WTC11 (cell line): ENCODE measurements around the gene PTPN6. TPM values are rescaled to one million over a fixed set of nuclear protein-coding genes. Genes with fewer than 3 reads are reported as not detected.

ENCODE experiments used
- ATAC-seq: fragments of 200-7000 bp; cut with Tn5 transposase; 2 replicates; pipeline ENCODE4 v1.10.0; 2021; ENCODE audit warnings: mild to moderate bottlenecking, moderate library complexity
- CTCF ChIA-PET: fragments of 300-600 bp; sonication (Branson Sonifier 250); formaldehyde crosslinking; loops from one replicate; lab custom pipeline; 2021; ENCODE audit warnings: antibody characterized with exemption; lab: Charles Lee
- POLR2A ChIA-PET: fragments of 350-600 bp; sonication (Branson Sonifier 250); formaldehyde crosslinking; loops from one replicate; lab custom pipeline; 2021; ENCODE audit warnings: antibody characterized with exemption; lab: Charles Lee
- DNase-seq: peaks from one replicate; pipeline ENCODE4 v3.0.0; 2021; ENCODE audit warnings: low spot score
- H3K27ac Mint-ChIP-seq: 2 replicates; pipeline ENCODE4 v1.8.0; 2021; ENCODE audit warnings: mixed read lengths
- H3K27me3 Mint-ChIP-seq: 2 replicates; pipeline ENCODE4 v1.8.0; 2021; ENCODE audit warnings: low read depth, mild to moderate bottlenecking, moderate library complexity, mixed read lengths
- H3K36me3 Mint-ChIP-seq: 2 replicates; pipeline ENCODE4 v1.8.0; 2021; ENCODE audit warnings: mixed read lengths
- H3K4me1 Mint-ChIP-seq: 2 replicates; pipeline ENCODE4 v1.8.0; 2022; ENCODE audit warnings: mixed read lengths
- H3K4me3 Mint-ChIP-seq: 2 replicates; pipeline ENCODE4 v1.8.0; 2021; ENCODE audit warnings: mild to moderate bottlenecking, moderate library complexity, mixed read lengths
- H3K9me3 Mint-ChIP-seq: 2 replicates; pipeline ENCODE4 v1.8.0; 2021; ENCODE audit warnings: mixed read lengths
- ATF1 ChIP-seq: sonication (generic); formaldehyde crosslinking; IDR thresholded peaks from 2 replicates; pipeline ENCODE4 v1.8.1; 2023; ENCODE audit warnings: mild to moderate bottlenecking, moderate library complexity, missing genetic modification reagents
- ATF2 ChIP-seq: sonication (generic); formaldehyde crosslinking; IDR thresholded peaks from 2 replicates; pipeline ENCODE4 v1.8.1; 2022; ENCODE audit warnings: low read depth, missing genetic modification reagents, borderline replicate concordance
- ATF3 ChIP-seq: sonication (generic); formaldehyde crosslinking; conservative IDR thresholded peaks from 2 replicates; pipeline ENCODE4 v1.8.1; 2022; ENCODE audit warnings: mild to moderate bottlenecking, missing genetic modification reagents
- CTCF ChIP-seq: fragments of 200-600 bp; IDR thresholded peaks from 2 replicates; pipeline ENCODE4 v1.8.0; 2022; ENCODE audit warnings: antibody characterized with exemption
- E2F5 ChIP-seq: sonication (generic); formaldehyde crosslinking; IDR thresholded peaks from 2 replicates; pipeline ENCODE4 v1.8.1; 2022; ENCODE audit warnings: mild to moderate bottlenecking, moderate library complexity, missing genetic modification reagents
- ERG ChIP-seq: fragments of 250-450 bp; sonication (Bioruptor Pico); IDR thresholded peaks from 2 replicates; pipeline ENCODE4 v1.8.0; 2021; ENCODE audit warnings: mild to moderate bottlenecking
- ETV6 ChIP-seq: sonication (generic); formaldehyde crosslinking; IDR thresholded peaks from 2 replicates; pipeline ENCODE4 v1.8.1; 2022; ENCODE audit warnings: mild to moderate bottlenecking, missing genetic modification reagents
- FOXP1 ChIP-seq: sonication (generic); formaldehyde crosslinking; IDR thresholded peaks from 2 replicates; pipeline ENCODE4 v1.8.0; 2022; ENCODE audit warnings: missing genetic modification reagents, mild to moderate bottlenecking, moderate library complexity, borderline replicate concordance
- FOXP4 ChIP-seq: sonication (generic); formaldehyde crosslinking; IDR thresholded peaks from 2 replicates; pipeline ENCODE4 v1.8.0; 2022; ENCODE audit warnings: mild to moderate bottlenecking, missing genetic modification reagents
- GABPB1 ChIP-seq: sonication (generic); formaldehyde crosslinking; IDR thresholded peaks from 2 replicates; pipeline ENCODE4 v1.8.1; 2023; ENCODE audit warnings: mild to moderate bottlenecking, missing genetic modification reagents
- IRF1 ChIP-seq: sonication (generic); formaldehyde crosslinking; IDR thresholded peaks from 2 replicates; pipeline ENCODE4 v1.8.0; 2023; ENCODE audit warnings: missing genetic modification reagents
- KAT7 ChIP-seq: sonication (generic); formaldehyde crosslinking; IDR thresholded peaks from 2 replicates; pipeline ENCODE4 v1.8.1; 2023; ENCODE audit warnings: missing genetic modification reagents, mild to moderate bottlenecking, borderline replicate concordance
- NR1H2 ChIP-seq: sonication (generic); formaldehyde crosslinking; IDR thresholded peaks from 2 replicates; pipeline ENCODE4 v1.9.0; 2021; ENCODE audit warnings: mild to moderate bottlenecking, moderate library complexity, missing genetic modification reagents
- NR2C2 ChIP-seq: sonication (generic); formaldehyde crosslinking; IDR thresholded peaks from 2 replicates; pipeline ENCODE4 v1.8.0; 2022; ENCODE audit warnings: mild to moderate bottlenecking, missing genetic modification reagents
- PREB ChIP-seq: sonication (generic); formaldehyde crosslinking; IDR thresholded peaks from 2 replicates; pipeline ENCODE4 v1.8.1; 2022; ENCODE audit warnings: mild to moderate bottlenecking, missing genetic modification reagents, moderate library complexity, borderline replicate concordance
- RELA ChIP-seq: sonication (generic); formaldehyde crosslinking; IDR thresholded peaks from 2 replicates; pipeline ENCODE4 v1.8.1; 2022; ENCODE audit warnings: missing genetic modification reagents, mild to moderate bottlenecking, borderline replicate concordance
- SMAD4 ChIP-seq: sonication (generic); formaldehyde crosslinking; IDR thresholded peaks from 2 replicates; pipeline ENCODE4 v1.8.0; 2022; ENCODE audit warnings: mild to moderate bottlenecking, missing genetic modification reagents
- ZBTB21 ChIP-seq: sonication (generic); formaldehyde crosslinking; IDR thresholded peaks from 2 replicates; pipeline ENCODE4 v1.8.1; 2023; ENCODE audit warnings: mild to moderate bottlenecking, missing genetic modification reagents, borderline replicate concordance
- ZNF232 ChIP-seq: sonication (generic); formaldehyde crosslinking; IDR thresholded peaks from 2 replicates; pipeline ENCODE4 v1.8.0; 2022; ENCODE audit warnings: mild to moderate bottlenecking, missing genetic modification reagents
- ZNF396 ChIP-seq: fragments of 250-450 bp; sonication (Bioruptor Pico); IDR thresholded peaks from 2 replicates; pipeline ENCODE4 v1.8.0; 2021; ENCODE audit warnings: mild to moderate bottlenecking, moderate library complexity, borderline replicate concordance
- ZNF532 ChIP-seq: fragments of 250-450 bp; sonication (Bioruptor Pico); IDR thresholded peaks from 2 replicates; pipeline ENCODE4 v1.9.0; 2021; ENCODE audit warnings: mild to moderate bottlenecking, borderline replicate concordance
- total RNA-seq: library from RNA; stranded (reverse); gene quantifications from 3 replicates; pipeline ENCODE4 v1.2.3, GENCODE V29; 2021

Gene PTPN6
- total RNA-seq, 1 experiment from 2014 or later = 27.1 TPM

GRCh38 chr12:7006639-7007038, 55.5 kb downstream of the PTPN6 start:
- ChIA-PET CTCF (no interaction called here), POLR2A (interaction anchor here (0.6 kb wide), 1 partner anchor 17 kb away, joined by 4 read pairs; no protein-coding TSS in a partner anchor)
- no peaks in the 10 kb centered on the region for H3K9me3 Mint-ChIP-seq
- ATAC-seq (no peak), DNase-seq (no peak)
- H3K27ac Mint-ChIP-seq = no peak overlapping the region
- no peaks in the 10 kb centered on the region for H3K27me3 Mint-ChIP-seq
- no peak overlapping the region for H3K4me3 Mint-ChIP-seq
- no peaks in the 10 kb centered on the region for H3K4me1 Mint-ChIP-seq
- no peak for TF ChIP-seq ZBTB21 (CRISPR knock-in tag)
- no peak for TF ChIP-seq RELA (CRISPR knock-in tag)
- no peak for TF ChIP-seq NR1H2 (CRISPR knock-in tag)
- TF ChIP-seq ATF2 (CRISPR knock-in tag) = no peak
- TF ChIP-seq IRF1 = no peak
- TF ChIP-seq ATF1 (CRISPR knock-in tag) = no peak
- TF ChIP-seq ZNF532 (CRISPR knock-in tag) = no peak
- no peak for TF ChIP-seq SMAD4 (CRISPR knock-in tag)
- no peak for TF ChIP-seq NR2C2 (CRISPR knock-in tag)
- TF ChIP-seq PREB (CRISPR knock-in tag) = no peak
- TF ChIP-seq ETV6 (CRISPR knock-in tag) = no peak
- TF ChIP-seq E2F5 = no peak
- TF ChIP-seq KAT7 (CRISPR knock-in tag) = no peak
- TF ChIP-seq ZNF396 = no peak
- no peak for TF ChIP-seq FOXP1 (CRISPR knock-in tag)
- peaks cover 10% of the 10 kb centered on the region; the same call in 1 of the 2 replicates for H3K36me3 Mint-ChIP-seq

- Mint-ChIP-seq H3K4me1 (peaks cover 5% of the 10 kb centered on the region; the same call in 1 of the 2 replicates), H3K4me3 (no peak overlapping the region), H3K27me3 (no peaks in the 10 kb centered on the region), H3K36me3 (peaks cover 8% of the 10 kb centered on the region; the same call in 1 of the 2 replicates), H3K9me3 (no peaks in the 10 kb centered on the region), H3K27ac (no peak overlapping the region)
- CTCF ChIA-PET = no interaction called here
- ATAC-seq (no peak), DNase-seq (no peak)
- POLR2A ChIA-PET = no interaction called here
- TF ChIP-seq RELA (CRISPR knock-in tag) = no peak
- TF ChIP-seq GABPB1 = no peak
- no peak for TF ChIP-seq CTCF
- no peak for TF ChIP-seq FOXP4
- no peak for TF ChIP-seq ERG (CRISPR knock-in tag)
- TF ChIP-seq ZNF232 (CRISPR knock-in tag) = no peak
- TF ChIP-seq ATF3 = no peak
Measured at GRCh38 chr12:7008864-7009263, 57.7 kb downstream of the PTPN6 start.
